GM12873 (cell line): ENCODE data around the gene MATN1.

Experiments used
- CTCF ChIP-seq: IDR thresholded peaks from 2 replicates; pipeline ENCODE4 v1.5.1; 2012; ENCODE audit warnings: low read depth, mild to moderate bottlenecking, moderate library complexity, low read length, control low read depth; ENCODE audit not compliant: insufficient read depth; ENCODE audit errors: missing control alignments

MATN1 gene

GRCh38 chr1:30682396-30683275 is 40.7 kb downstream of the MATN1 start:
- no peak for TF ChIP-seq CTCF

- TF ChIP-seq CTCF = no peak
These were observed 41.6 kb downstream of the MATN1 start for GRCh38 chr1:30681782-30682181.

DNA sequence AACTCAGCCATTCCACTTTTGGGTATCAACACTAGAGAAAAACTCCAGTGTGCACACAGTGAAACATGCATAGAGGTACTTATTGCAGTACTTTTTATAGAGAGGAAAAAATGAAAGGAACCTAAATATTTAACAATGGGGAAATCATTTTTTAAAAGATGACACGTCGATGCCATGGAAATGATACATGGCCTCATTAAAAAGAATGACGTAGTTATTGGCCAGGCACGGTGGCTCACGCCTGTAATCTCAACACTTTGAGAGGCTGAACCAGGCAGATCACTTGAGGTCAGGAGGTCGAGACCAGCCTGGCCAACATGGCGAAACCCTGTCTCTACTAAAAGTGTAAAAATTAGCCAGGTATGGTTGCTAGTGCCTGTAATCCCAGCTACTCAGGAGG is 42.5 kb downstream of the MATN1 start:
- TF ChIP-seq CTCF = no peak

DNA sequence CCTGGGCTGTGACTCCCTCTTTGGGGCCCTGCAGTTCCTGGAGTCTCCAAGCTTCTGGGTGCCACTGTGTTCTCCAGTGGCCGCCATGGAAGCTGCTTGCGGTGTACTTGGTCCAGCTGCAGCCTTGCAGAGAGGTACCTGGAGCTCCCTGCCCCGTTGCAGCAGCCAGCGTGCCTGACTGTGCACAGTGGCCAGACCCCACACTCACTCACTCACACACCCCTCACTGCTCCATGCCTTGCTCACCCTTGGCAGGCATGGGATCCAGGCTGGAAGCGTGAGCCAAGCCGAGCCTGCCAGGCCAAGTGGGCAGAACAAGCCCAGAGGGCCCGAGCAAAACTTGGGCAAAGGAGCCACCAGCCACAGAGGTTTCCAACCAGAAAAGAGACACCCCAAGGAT is 43.0 kb downstream of the MATN1 start:
- TF ChIP-seq CTCF = no peak

DNA sequence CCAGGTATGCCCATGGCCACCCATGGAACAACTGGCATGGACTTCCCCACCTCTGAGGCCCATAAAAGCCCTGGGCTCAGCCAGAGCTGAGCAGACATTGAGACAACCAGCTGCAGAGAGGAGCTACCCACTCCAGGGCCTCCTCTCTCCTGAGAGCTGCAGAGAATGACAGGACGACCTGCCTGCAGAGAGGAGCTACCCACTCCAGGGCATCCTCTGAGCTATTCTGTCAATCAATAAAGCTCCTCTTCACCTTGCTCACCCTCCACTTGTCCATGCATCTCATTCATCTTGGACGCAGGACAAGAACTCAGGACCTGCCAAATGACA is 43.4 kb downstream of the MATN1 start:
- TF ChIP-seq CTCF = no peak

DNA sequence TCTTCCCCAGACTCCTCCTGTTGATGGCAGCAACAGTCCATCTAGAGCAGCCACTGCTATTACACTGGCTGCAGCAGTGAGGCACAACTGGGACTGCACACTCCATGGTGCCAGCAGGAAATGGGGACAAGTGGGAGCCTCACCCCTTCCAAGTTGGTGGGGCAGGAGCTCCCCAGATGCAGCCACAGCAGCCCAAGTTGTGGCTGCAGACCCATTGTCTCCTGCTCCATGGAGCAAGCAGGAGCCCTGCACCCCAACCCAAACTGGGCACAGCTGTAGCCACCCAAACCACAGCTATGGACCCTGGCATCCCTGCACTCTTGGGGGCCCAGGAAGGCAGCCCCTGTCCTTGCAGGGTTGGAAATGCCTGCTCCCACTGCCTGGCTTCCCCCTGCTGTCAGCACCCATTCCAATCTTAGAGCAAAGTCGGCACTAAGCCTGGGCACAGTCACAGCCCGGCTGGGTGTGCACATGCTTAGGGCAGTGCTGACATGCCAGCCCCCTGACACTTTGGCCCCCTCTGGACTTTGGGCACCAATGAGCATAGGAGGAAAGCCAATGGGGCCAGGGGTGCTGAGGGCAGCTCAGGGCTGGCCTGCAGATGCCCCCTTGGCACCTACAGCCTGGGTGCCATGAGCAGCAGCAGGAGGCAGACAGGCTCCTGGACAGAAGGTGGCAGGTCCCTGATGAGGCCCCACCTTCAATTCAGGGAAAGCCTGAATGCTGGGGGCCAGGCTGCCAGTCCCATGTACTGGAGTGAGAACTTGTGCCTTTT is 44.0 kb downstream of the MATN1 start:
- TF ChIP-seq CTCF = no peak

- no peak for TF ChIP-seq CTCF
These were observed 45.2 kb downstream of the MATN1 start for GRCh38 chr1:30678209-30678608.
